GM18505 (cell line): ENCODE data around the gene SLC6A6.

ENCODE experiments used
- ATAC-seq: cut with Tn5 transposase; IDR thresholded peaks from one replicate; pipeline ENCODE4 v1.9.1; 2021; ENCODE audit not compliant: unreplicated experiment
- POLR2A ChIP-seq: IDR thresholded peaks from 4 replicates; pipeline ENCODE4 v1.6.1; 2011; ENCODE audit warnings: borderline replicate concordance; ENCODE audit not compliant: insufficient read depth, insufficient read length; ENCODE audit errors: extremely low read depth

Gene SLC6A6

DNA sequence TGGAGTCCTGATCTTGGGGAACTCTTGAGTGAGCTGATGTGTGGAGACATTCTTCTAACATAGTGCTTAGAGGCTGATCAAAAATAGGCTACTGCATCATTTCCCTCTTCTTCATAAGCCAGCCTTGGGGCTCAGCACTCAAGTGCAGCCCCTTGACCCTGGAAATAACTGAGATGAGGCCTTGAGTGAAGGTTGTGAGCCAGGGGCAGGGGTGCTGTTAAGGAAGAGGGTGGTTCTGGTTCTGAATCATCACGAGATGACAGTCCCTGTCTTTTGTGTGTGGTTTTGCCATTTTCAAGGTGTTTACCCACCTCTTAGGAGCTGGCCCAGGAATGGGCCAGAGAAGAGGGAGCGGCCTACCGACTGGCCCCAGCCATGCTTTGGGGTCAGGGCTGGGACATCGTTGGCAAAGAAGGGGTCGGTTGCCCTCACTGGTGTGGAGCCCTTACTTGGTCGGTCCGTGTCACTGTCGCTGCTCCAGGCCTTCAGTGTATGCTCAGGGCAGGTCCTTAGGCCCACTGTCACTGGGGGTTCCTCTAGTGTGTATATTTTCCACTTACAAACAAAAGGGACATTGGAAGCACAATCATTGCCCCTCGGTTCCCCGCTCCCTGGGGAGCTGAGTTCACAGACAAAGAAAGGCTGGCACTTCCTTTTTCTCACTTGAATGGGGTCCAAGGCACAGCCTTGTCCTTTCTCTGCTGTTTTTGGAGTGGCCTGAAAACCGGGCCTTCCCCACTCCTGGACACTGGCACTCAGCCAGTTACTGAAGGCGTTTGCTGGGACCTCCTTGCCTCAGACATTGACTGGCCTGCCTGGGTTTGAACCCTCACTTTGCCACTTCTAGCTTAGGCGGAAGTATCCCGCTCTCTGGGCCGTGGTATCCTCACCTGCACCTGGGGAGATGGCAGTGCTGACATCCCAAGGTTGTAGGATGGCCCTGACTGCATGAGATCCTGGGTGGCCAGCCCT lies 46.6 kb downstream of the SLC6A6 start:
- no peak for TF ChIP-seq POLR2A
- ATAC-seq: no peak

GRCh38 chr3:14450506-14450905 lies 48.1 kb downstream of the SLC6A6 start:
- no peak for ATAC-seq
- no peak for TF ChIP-seq POLR2A

DNA sequence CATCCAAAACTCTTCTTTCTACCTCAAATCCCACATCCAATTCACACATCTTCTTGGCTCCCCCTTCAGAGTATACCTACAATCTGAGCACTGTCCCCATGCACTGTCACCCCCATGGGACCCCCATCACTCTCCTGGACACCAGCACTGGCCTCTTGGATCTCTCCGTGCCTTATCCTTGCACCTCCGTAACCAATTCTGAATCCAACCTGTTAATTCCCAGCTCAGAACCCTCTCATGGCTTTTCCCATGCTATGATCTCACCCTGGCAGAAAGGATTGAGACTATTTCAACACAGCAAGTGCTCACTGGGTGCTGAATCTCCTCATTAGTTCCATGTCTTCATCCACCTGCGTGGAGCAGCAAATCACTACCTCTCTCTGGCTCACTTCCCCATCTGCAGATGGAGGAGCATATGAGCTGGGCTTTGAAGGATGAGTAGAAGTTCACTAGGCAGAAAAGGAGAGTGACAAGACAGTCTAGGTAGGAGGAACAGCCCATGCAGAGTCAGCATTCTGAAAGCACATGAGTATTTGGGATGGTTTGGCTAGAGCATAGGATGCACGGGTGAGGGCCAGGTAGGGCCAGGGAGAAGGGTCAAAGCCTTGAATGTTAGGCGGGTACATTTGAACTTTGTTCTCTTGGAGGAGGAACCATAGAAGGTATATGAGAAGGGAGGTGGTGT lies 48.7 kb downstream of the SLC6A6 start:
- ATAC-seq: no peak
- TF ChIP-seq POLR2A: no peak

DNA sequence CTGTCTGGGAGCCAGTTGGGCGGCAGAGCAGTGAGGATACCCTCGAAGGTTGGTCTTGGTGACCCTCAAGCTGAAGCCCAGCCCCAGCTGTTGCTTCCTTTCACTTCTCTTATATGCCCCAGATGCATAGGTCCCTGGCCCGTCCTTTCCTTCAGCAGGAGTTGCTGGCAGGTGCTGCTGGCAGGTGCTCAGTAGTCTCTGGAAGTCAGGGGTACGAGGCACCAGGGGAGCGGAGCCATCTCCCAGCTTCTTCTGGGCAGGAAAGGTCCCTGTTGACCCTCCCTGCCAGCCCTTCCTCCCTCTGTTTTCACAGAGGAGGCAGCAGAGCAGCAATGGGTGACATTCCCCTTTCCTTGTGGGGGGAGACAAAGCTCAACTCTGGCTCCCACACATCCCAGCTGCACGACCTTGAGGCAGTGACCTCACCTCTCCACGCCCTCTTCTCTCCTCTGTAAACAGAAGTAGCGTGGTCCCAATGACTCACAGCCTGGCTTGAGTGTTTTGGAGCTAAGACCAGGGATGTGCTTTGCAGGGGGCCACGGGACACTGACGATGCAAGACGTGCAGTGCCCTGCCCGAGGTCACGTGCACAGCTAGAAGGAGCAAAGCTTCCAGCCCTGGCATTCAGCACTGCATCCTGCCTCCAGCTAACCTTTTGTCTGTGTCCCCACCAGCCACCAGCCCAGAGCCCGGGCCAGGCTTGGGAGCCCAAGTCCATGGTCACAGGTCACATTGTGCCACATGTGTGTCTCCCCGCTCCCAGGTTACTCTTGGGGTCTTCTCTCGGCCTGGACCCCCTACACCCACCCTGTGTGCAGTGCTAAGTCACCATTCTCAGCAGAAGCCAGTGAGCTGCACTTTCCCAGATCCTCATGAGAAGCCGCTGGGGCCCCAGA lies 49.7 kb downstream of the SLC6A6 start:
- ATAC-seq: no peak
- TF ChIP-seq POLR2A: no peak

DNA sequence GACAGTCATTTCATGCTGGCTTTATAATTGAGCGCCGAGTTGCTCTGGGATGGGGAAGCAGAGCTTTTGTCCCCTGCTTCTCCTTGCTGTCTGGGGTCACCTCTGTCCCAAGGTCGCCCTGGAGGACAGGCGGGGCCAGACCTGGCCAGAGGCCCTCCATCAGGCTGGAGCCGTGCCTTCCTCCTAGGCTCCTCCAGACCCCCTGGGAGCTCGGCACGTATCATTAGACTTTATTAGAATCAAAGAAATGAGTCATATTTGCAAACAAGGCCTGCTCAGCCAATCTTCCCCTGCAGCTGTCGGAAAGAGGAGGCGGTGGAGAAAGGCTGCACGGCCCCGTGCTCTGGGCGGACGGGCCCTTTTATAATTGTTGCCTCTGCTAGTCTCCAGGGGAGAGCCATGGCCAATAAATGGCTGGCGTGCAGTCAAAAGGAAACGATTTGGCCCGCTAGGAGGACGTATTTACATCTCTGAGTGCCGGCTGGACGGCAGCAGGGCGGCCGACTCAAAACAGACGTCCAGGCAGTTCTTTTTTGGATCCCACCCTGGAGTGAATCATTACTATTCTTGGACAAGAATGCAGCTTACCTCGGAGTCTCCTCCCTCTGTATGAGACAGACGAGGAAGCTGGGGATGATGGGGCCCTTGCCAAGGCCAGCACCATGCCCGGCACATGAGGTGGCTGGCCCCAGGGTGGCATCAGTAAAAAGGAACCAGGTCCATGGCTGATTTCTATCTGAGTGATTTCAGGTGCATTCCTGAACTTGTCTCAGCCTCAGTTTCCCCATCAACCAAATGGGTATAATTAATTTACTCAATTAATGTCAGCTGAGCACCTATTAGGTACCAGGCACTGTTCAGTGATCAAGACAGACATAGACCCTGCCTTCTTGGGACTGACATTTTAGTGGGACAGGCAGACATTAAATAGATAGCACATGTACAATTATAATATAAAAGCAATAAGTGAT lies 50.6 kb downstream of the SLC6A6 start:
- no peak for TF ChIP-seq POLR2A
- no peak for ATAC-seq

- TF ChIP-seq POLR2A: no peak
- no peak for ATAC-seq
These were observed 51.7 kb downstream of the SLC6A6 start for GRCh38 chr3:14453876-14454638.

DNA sequence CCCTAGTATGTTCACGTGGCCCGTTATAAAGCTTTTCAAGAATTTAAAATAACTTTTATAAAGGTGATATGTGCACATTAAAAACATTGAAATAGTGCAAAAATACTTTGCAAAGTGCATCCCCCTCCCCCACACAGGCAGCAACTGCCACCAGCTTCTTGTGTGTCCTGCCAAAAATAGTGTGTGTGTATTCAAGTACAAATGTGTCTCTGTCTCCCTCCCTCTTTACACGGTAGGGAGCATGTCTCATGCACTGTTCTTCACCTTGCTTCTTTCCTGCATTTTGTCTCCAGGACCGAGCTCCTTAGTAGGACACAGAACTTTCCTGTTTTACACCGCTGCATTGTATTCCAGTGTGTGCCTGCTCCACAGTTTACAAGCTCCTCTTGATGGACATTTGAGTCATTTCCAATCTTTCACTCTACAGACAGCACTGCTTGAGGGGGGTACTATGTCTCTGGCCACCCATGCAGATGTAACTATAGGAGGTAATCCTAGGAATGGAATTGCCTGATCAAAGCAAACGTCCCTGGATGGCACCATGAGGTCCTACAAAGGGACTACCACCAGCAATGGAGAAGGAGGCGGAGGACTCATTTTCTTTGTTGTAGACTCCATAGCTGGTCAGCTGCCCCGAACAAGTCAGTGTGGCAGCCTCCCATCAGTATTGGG lies 52.4 kb downstream of the SLC6A6 start:
- no peak for ATAC-seq
- TF ChIP-seq POLR2A: no peak

DNA sequence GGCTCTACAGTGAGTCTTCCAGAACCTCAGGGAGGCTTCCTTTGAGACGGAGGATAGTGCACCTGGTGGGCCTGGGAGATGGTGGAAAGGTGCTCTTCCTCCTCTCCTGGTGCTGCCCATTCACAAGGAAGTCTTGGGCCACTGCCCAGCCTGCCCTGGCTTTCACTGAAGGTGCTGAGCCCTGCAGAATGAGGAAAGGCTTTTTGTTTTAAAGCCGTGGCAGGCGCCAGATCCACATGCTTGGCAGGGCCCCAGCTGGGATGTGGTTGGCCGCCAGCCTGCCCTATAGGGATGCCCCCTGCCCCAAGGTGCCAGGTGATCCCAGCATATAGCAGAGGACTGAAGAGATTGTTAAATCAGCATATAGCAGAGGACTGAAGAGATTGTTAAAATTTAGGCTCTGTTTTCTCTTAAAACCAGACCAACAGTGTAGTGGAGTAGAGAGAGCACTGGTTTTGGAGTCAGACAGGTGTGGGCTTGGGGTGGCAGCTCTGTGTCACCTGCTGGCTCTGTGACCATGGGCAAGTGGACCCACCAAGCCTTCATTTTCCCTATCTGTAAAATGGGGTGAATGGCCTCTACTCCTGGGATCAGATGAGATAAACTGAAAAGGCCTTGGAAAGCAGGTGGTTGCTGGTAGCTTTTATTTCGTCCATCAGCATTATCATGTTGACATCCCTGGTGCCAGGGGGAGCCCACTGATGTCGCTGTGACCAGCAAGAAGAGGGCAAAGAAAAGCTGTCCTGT lies 53.3 kb downstream of the SLC6A6 start:
- no peak for TF ChIP-seq POLR2A
- no peak for ATAC-seq

- no peak for TF ChIP-seq POLR2A
- no peak for ATAC-seq
These were observed 54.4 kb downstream of the SLC6A6 start for GRCh38 chr3:14456794-14457193.

DNA sequence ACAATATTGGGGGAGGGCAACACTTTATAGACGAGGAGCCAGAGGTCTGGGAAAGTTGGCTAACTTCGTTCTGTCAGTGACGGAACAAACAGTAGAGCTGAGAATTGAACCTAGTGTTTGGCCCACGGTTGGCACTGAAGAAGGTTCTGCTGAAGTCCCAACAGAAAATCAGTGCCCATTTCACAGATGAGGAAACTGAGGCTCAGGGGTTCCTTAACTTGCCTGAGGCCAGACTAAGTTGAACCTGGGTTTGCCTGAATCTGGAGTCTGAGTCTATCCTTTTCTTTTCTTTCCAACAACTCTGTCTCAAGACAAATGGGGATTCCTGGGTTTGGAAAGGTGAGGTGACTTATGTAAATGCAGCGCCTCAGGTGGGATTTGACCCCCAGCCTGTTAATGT lies 55.1 kb downstream of the SLC6A6 start:
- no peak for ATAC-seq
- TF ChIP-seq POLR2A: no peak
